GM21528 (cell line): ENCODE measurements around the gene ISL1.

Experiments
- ATAC-seq: cut with Tn5 transposase; IDR thresholded peaks from one replicate; pipeline ENCODE4 v1.9.1; 2021; ENCODE audit warnings: mild to moderate bottlenecking, moderate library complexity; ENCODE audit not compliant: unreplicated experiment, low FRiP score

ISL1 gene

GRCh38 chr5:51383131-51384121 is at the start of gene ISL1:
Gene ISL1 (plus strand): TSS chr5:51383448. CDS start chr5:51383672, 224 bp downstream.
- no peak for ATAC-seq

- ATAC-seq: no peak
Observed at GRCh38 chr5:51336878-51337277, 46.4 kb upstream of the ISL1 start.

- ATAC-seq: no peak
Observed at GRCh38 chr5:51345106-51345505, 38.1 kb upstream of the ISL1 start.

- no peak for ATAC-seq
Observed at GRCh38 chr5:51347157-51347556, 36.1 kb upstream of the ISL1 start.

- no peak for ATAC-seq
Observed at GRCh38 chr5:51347704-51348103, 35.5 kb upstream of the ISL1 start.

- no peak for ATAC-seq
Observed at GRCh38 chr5:51371052-51371451, 12.2 kb upstream of the ISL1 start.

GRCh38 chr5:51373880-51374523 is 9.2 kb upstream of the ISL1 start:
- no peak for ATAC-seq

GRCh38 chr5:51375084-51375483 is 8.2 kb upstream of the ISL1 start:
- no peak for ATAC-seq

GRCh38 chr5:51376509-51376908 is 6.7 kb upstream of the ISL1 start:
- ATAC-seq: no peak

- ATAC-seq: no peak
Observed at GRCh38 chr5:51377151-51378060, 5.8 kb upstream of the ISL1 start.

GRCh38 chr5:51378061-51378409 is 5.2 kb upstream of the ISL1 start:
- ATAC-seq: no peak

- ATAC-seq: no peak
Observed at GRCh38 chr5:51378448-51379330, 4.6 kb upstream of the ISL1 start.

- no peak for ATAC-seq
Observed at GRCh38 chr5:51379331-51379700, 3.9 kb upstream of the ISL1 start.

- ATAC-seq: no peak
Observed at GRCh38 chr5:51380603-51381207, 2.5 kb upstream of the ISL1 start.

- no peak for ATAC-seq
Observed at GRCh38 chr5:51381761-51382474, 1.3 kb upstream of the ISL1 start.

- ATAC-seq: no peak
Observed at GRCh38 chr5:51382521-51383130, 622 bp upstream of the ISL1 start.

- no peak for ATAC-seq
Observed at GRCh38 chr5:51384281-51384840, 1.1 kb downstream of the ISL1 start.

- no peak for ATAC-seq
Observed at GRCh38 chr5:51385216-51385615, 2.0 kb downstream of the ISL1 start.
